Ovary (tissue), 9 donors: ENCODE measurements around the gene ATAT1. TPM values are rescaled to one million over a fixed set of nuclear protein-coding genes. Genes with fewer than 3 reads are reported as not detected.

Source experiments
- DNase-seq, 5 donors: peaks; one replicate each; pipeline ENCODE4 v3.0.0-alpha.2; 2019 to 2020
- H3K27ac ChIP-seq, 2 donors: fragments of 200-600 bp; one replicate each; pipeline versions ENCODE4 v1.5.1 to v1.8.0; 2019 to 2022
- H3K27me3 ChIP-seq: fragments of 200-600 bp; one replicate; pipeline ENCODE4 v1.8.0; 2022
- H3K36me3 ChIP-seq: fragments of 200-600 bp; sonication (generic); one replicate; pipeline ENCODE4 v1.5.1; 2019
- H3K4me1 ChIP-seq: one replicate; pipeline ENCODE4 v1.8.1; 2013; ENCODE audit warnings: mild to moderate bottlenecking, moderate library complexity; ENCODE audit not compliant: insufficient read depth
- H3K4me3 ChIP-seq: fragments of 200-600 bp; sonication (generic); one replicate; pipeline ENCODE4 v1.5.1; 2017
- H3K9me3 ChIP-seq, 2 donors: fragments of 200-600 bp in 1 of 2; sonication (generic) in 1 of 2; one replicate each; pipeline versions ENCODE4 v1.5.1 to v1.8.1; 2013 to 2019; ENCODE audit warnings: mild to moderate bottlenecking in 1 of 2, moderate library complexity in 1 of 2
- CTCF ChIP-seq, 3 donors: fragments of 450-650 bp in 2 of 3; fragments of 200-600 bp in 1 of 3; IDR thresholded peaks; one replicate each; pipeline versions ENCODE4 v1.5.1 to v1.8.0; 2016 to 2022; ENCODE audit warnings: antibody characterized with exemption in 3 of 3, mild to moderate bottlenecking in 1 of 3
- EP300 ChIP-seq: sonication (generic); formaldehyde crosslinking; IDR thresholded peaks from one replicate; pipeline ENCODE4 v1.6.1; 2017; ENCODE audit warnings: antibody characterized with exemption
- POLR2A ChIP-seq: fragments of 450-650 bp; IDR thresholded peaks from one replicate; pipeline ENCODE4 v1.6.1; 2017; ENCODE audit warnings: antibody characterized with exemption, mild to moderate bottlenecking, moderate library complexity
- WGBS, 3 donors: extraction: QIAGEN DNeasy Blood & Tissue Kit in 1 of 3; methylation state at CpG; one replicate each; pipeline versions ENCODE4 v1.1.5 to v1.1.7; 2013 to 2017; 5-methylcytosine and 5-hydroxymethylcytosine counted together
- intact Hi-C, 4 donors: fragments of 100-400 bp; cut with DNase I; formaldehyde crosslinking; loops; one replicate each; pipeline versions ENCODE4 v1.11.0 to v1.15.1; 2022 to 2023
- polyA plus RNA-seq, 2 donors: library from polyadenylated mRNA; stranded (reverse); fragments of 200-250 nt in 1 of 2; fragments of 350-450 nt in 1 of 2; fragmentation: Illumina TruSeq in 1 of 2; extraction: RNeasy Lipid Tissue Mini Kit (QIAGEN cat#74804) in 1 of 2; gene quantifications; one replicate each; pipeline ENCODE4 v1.2.3, GENCODE V29; 2013 to 2014
- total RNA-seq, 7 donors: library from RNA; depleted of rRNA in 2 of 7; stranded (reverse); fragments of >200 nt in 2 of 7; fragmentation: NEBNext Ultra II Directional in 3 of 7; extraction: Animal tissue kit (Norgen Biotek cat#: 25700) in 3 of 7; gene quantifications; one replicate each; pipeline versions ENCODE4 v1.1.0 to v1.2.4, GENCODE V29; 2016 to 2023
- donor health status: DM: no; HTN: no; CAD: no; lungs with moderate emphysema.
- donor health status: DM: no; HTN: no; CAD: no.
- donor health status: Bipolar disorder and iron deficiency.
- donor health status: DM: yes; HTN: yes; CAD: no.
- donor health status: DM: no; HTN: no; CAD: no.
- donor health status: DM: yes; HTN: yes; CAD: no.

ATAT1 gene
- total and polyA plus RNA-seq, 9 donors: 5.6 to 20.5 (median 11.4) TPM

GRCh38 chr6:30688569-30688968 is 61.9 kb downstream of the ATAT1 start:
- intact Hi-C loops: loop anchor here in 3 of 4 donors (5.0 to 10.0 kb wide), 2 partner anchors 71 to 196 kb away; partner anchors contain the start of genes DDR1 (in 2 of the 3), MRPS18B (in 1 of the 3) and PPP1R10 (in 1 of the 3)
- Histone ChIP-seq H3K9me3 (no peaks in the 10 kb centered on the region), H3K27ac (peak overlapping the region in 1 of 2 donors; percentile 95), H3K36me3 (no peaks in the 10 kb centered on the region), H3K4me1 (peaks cover 8% of the 10 kb centered on the region), H3K27me3 (no peaks in the 10 kb centered on the region), H3K4me3 (no peak overlapping the region)
- WGBS, 3 donors: 87 to 93% (median 87%) methylated on average over 9 of the region's 9 CpGs
- DNase-seq: peak in 2 of 5 donors; percentile 41
- TF ChIP-seq CTCF (IDR thresholded peaks at IDR 0.05) (no peak), EP300 (no peak), POLR2A (no peak)

GRCh38 chr6:30689022-30689865 is 62.6 kb downstream of the ATAT1 start:
- no peaks in the 10 kb centered on the region for H3K27me3 ChIP-seq
- H3K9me3 ChIP-seq: no peaks in the 10 kb centered on the region
- peaks cover 6% of the 10 kb centered on the region for H3K4me1 ChIP-seq
- intact Hi-C loops: loop anchor here in 3 of 4 donors (5.0 to 10.0 kb wide), 2 partner anchors 72 to 196 kb away; partner anchors contain the start of genes DDR1 (in 2 of the 3), MRPS18B (in 1 of the 3) and PPP1R10 (in 1 of the 3)
- no peak overlapping the region for H3K27ac ChIP-seq
- H3K4me3 ChIP-seq: no peak overlapping the region
- DNase-seq: peak in 2 of 5 donors; percentile 35 to 38
- no peaks in the 10 kb centered on the region for H3K36me3 ChIP-seq
- TF ChIP-seq EP300 (no peak), CTCF (IDR thresholded peaks at IDR 0.05) (no peak), POLR2A (no peak)
- WGBS, 3 donors: 83 to 84% (median 83%) methylated on average over 11 of the region's 11 CpGs

- Histone ChIP-seq H3K4me3 (peak overlapping the region; percentile 73), H3K4me1 (peaks cover 8% of the 10 kb centered on the region)
Measured at GRCh38 chr6:30689985-30690384, 63.3 kb downstream of the ATAT1 start.

More at GRCh38 chr6:30689985-30690384, 63.3 kb downstream of the ATAT1 start:
- 25 to 29% (median 28%) methylated on average over 4 of the region's 4 CpGs for WGBS, 3 donors
- Histone ChIP-seq H3K27ac (peak overlapping the region in 1 of 2 donors; percentile 81), H3K27me3 (no peaks in the 10 kb centered on the region), H3K36me3 (no peaks in the 10 kb centered on the region), H3K9me3 (no peaks in the 10 kb centered on the region)
- TF ChIP-seq CTCF (IDR thresholded peaks at IDR 0.05): no peak
- no peak for TF ChIP-seq POLR2A
- TF ChIP-seq EP300: no peak
- intact Hi-C loops: loop anchor here in 3 of 4 donors (5.0 to 10.0 kb wide), 2 partner anchors 73 to 195 kb away; partner anchors contain the start of genes DDR1 (in 2 of the 3), MRPS18B (in 1 of the 3) and PPP1R10 (in 1 of the 3)
- peak in 2 of 5 donors; percentile 39 to 45 for DNase-seq
